SJCRH30 (cell line): ENCODE data around the gene NFE2L1. TPM values are rescaled to one million over a fixed set of nuclear protein-coding genes. Genes with fewer than 3 reads are reported as not detected.

Experiments used
- total RNA-seq: library from RNA; depleted of rRNA; stranded (reverse); fragments of >200 nt; shearing (Covaris generic); gene quantifications from 2 replicates; pipeline ENCODE4 v1.2.3, GENCODE V29; 2014; rRNA removed

The NFE2L1 gene
- total RNA-seq, 1 experiment from 2014 or later: 75.1 TPM

Other genes with a start within 250 kb of the NFE2L1 start
- 8.3 and 10.5 TPM in 2 replicates for gene OSBPL7, start 226.6 kb upstream of the NFE2L1 start, total RNA-seq
- gene MRPL10, start 216.8 kb upstream of the NFE2L1 start, total RNA-seq: 45.1 and 46.7 TPM in 2 replicates
- 0.18 and 0.34 TPM in 2 replicates for gene LRRC46, start 216.7 kb upstream of the NFE2L1 start, total RNA-seq
- 8.0 and 12.9 TPM in 2 replicates for gene SCRN2, start 207.1 kb upstream of the NFE2L1 start, total RNA-seq
- not detected in 2 replicates for gene SP6, start 197.2 kb upstream of the NFE2L1 start, total RNA-seq
- gene SP2, start 152.1 kb upstream of the NFE2L1 start, total RNA-seq: 3.7 and 3.9 TPM in 2 replicates
- 9.7 and 10.4 TPM in 2 replicates for gene PNPO, start 106.8 kb upstream of the NFE2L1 start, total RNA-seq
- gene PRR15L, start 90.5 kb upstream of the NFE2L1 start, total RNA-seq: not detected in 2 replicates
- gene CDK5RAP3, start 77.2 kb upstream of the NFE2L1 start, total RNA-seq: 47.0 and 64.2 TPM in 2 replicates
- gene COPZ2, start 10.6 kb upstream of the NFE2L1 start, total RNA-seq: 0.32 TPM in 1 of 2 replicates, not detected in the other
- 148 and 149 TPM in 2 replicates for gene CBX1, start 53.1 kb downstream of the NFE2L1 start, total RNA-seq
- gene SNX11, start 59.4 kb downstream of the NFE2L1 start, total RNA-seq: 15.3 and 16.1 TPM in 2 replicates